Lung (tissue), 16 donors: Measurements from ENCODE around the gene UGDH. TPM values are rescaled to one million over a fixed set of nuclear protein-coding genes. Genes with fewer than 3 reads are reported as not detected.

Experiments used
- ATAC-seq: fragments of 200-7000 bp; cut with Tn5 transposase; one replicate; pipeline ENCODE4 v1.9.1; 2020; ENCODE audit warnings: moderate number of reproducible peaks; ENCODE audit not compliant: insufficient read depth, low FRiP score
- DNase-seq, 3 donors: peaks; one replicate each; pipeline ENCODE4 v3.0.0-alpha.2; 2013 to 2017
- H3K27ac ChIP-seq, 2 donors: one replicate each; pipeline ENCODE4 v1.5.1; 2013; ENCODE audit warnings: mild to moderate bottlenecking in 2 of 2, moderate library complexity in 2 of 2, control low read depth in 1 of 2, inconsistent platforms in 1 of 2, low read depth in 1 of 2, low read length in 1 of 2
- H3K27me3 ChIP-seq, 3 donors: one replicate each; pipeline ENCODE4 v1.5.1; 2013; ENCODE audit warnings: low read length in 2 of 3; ENCODE audit not compliant: control insufficient read depth in 3 of 3, insufficient read depth in 3 of 3
- H3K36me3 ChIP-seq, 4 donors: one replicate each; pipeline ENCODE4 v1.5.1; 2013; ENCODE audit warnings: low read length in 4 of 4, mild to moderate bottlenecking in 1 of 4, moderate library complexity in 1 of 4; ENCODE audit not compliant: control insufficient read depth in 4 of 4, insufficient read depth in 4 of 4
- H3K4me1 ChIP-seq, 5 donors: one replicate each; pipeline ENCODE4 v1.5.1; 2013; ENCODE audit warnings: low read length in 5 of 5, mild to moderate bottlenecking in 2 of 5, moderate library complexity in 1 of 5; ENCODE audit not compliant: control insufficient read depth in 5 of 5, insufficient read depth in 5 of 5
- H3K4me3 ChIP-seq: one replicate; pipeline ENCODE4 v1.5.1; 2013; ENCODE audit warnings: mild to moderate bottlenecking, control low read depth, moderate library complexity
- H3K9ac ChIP-seq, 2 donors: one replicate each; pipeline ENCODE4 v1.5.1; 2013; ENCODE audit warnings: low read length in 2 of 2, control low read depth in 1 of 2; ENCODE audit not compliant: insufficient read depth in 1 of 2
- H3K9me3 ChIP-seq, 4 donors: one replicate each; pipeline ENCODE4 v1.5.1; 2013; ENCODE audit warnings: low read length in 3 of 4, mild to moderate bottlenecking in 1 of 4, moderate library complexity in 1 of 4; ENCODE audit not compliant: control insufficient read depth in 4 of 4, insufficient read depth in 3 of 4
- CTCF ChIP-seq: IDR thresholded peaks from 2 replicates; pipeline ENCODE4 v1.5.1; 2012; ENCODE audit warnings: mild to moderate bottlenecking; ENCODE audit errors: control extremely low read depth, extremely low read depth
- WGBS, 2 donors: extraction: QIAGEN DNeasy Blood & Tissue Kit; methylation state at CpG; one replicate each; pipeline ENCODE4 v1.1.7; 2013; 5-methylcytosine and 5-hydroxymethylcytosine counted together
- long read RNA-seq, 5 donors: transcript quantifications; one replicate each; lab custom pipeline, GENCODE V29; 2026
- polyA plus RNA-seq, 2 donors: library from polyadenylated mRNA; stranded (reverse); fragments of 200-250 nt; gene quantifications; one replicate each; pipeline ENCODE4 v1.2.1, GENCODE V29; 2013
- total RNA-seq, 2 donors: library from RNA; depleted of rRNA in 1 of 2; stranded (reverse); fragments of >200 nt in 1 of 2; gene quantifications; one replicate each; pipeline ENCODE4 v1.2.1, GENCODE V29; 2014 to 2021
- donor health status: control.
- donor health status: control.
- donor health status: Bipolar disorder and iron deficiency.
- donor health status: healthy.
- donor health status: DM: yes; HTN: yes; CAD: no.

Gene UGDH
- total RNA-seq (10 to 100 TPM; 51.6 to 69.1 TPM), polyA plus RNA-seq (10 to 100 TPM; 13.4 to 21.5 TPM)
- long read RNA-seq, donor 1, transcript UGDH-201 (12 exons, 3,216 nt), result major isoform, 17 of 27 reads
- long read RNA-seq, donor 1, partial matches to known transcripts, result 9 of 27 reads
- long read RNA-seq, donor 1, other reads (novel, unspliced or antisense), result 0 of 27 reads
- long read RNA-seq, donor 2, partial matches to known transcripts, result 0 of 2 reads
- long read RNA-seq, donor 2, other reads (novel, unspliced or antisense), result 0 of 2 reads
- long read RNA-seq, donor 3, partial matches to known transcripts, result 0 of 4 reads
- long read RNA-seq, donor 3, other reads (novel, unspliced or antisense), result 0 of 4 reads
- long read RNA-seq, donor 4, partial matches to known transcripts, result 6 of 8 reads
- long read RNA-seq, donor 4, other reads (novel, unspliced or antisense), result 0 of 8 reads
- long read RNA-seq, donor 5, transcript UGDH-201 (12 exons, 3,216 nt), result major isoform, 7 of 84 reads
- long read RNA-seq, donor 5, partial matches to known transcripts, result 77 of 84 reads
- long read RNA-seq, donor 5, other reads (novel, unspliced or antisense), result 0 of 84 reads

- H3K27ac ChIP-seq, result peak within 1 kb of the TSS; percentile 93 to 95
- peak; percentile 97 for ATAC-seq
- peak; percentile 99 for DNase-seq
- TF ChIP-seq CTCF, result no peak
- H3K4me3 ChIP-seq, result peak within 1 kb of the TSS; percentile 63
- H3K36me3 ChIP-seq, result peaks cover 0 to 11% (median 3%) of the 10 kb centered on the region in 4 donors
- peaks cover 0 to 3% (median 0%) of the 10 kb centered on the region in 4 donors for H3K9me3 ChIP-seq
- no peaks in the 10 kb centered on the region for H3K27me3 ChIP-seq
- H3K4me1 ChIP-seq, result peaks cover 0 to 18% (median 4%) of the 10 kb centered on the region in 5 donors
- 0% methylated on average over 64 to 73 of the region's 73 CpGs for WGBS, 2 donors
- peak within 1 kb of the TSS; percentile 75 to 88 for H3K9ac ChIP-seq
These were observed at the start of gene UGDH for GRCh38 chr4:39527296-39528060. UGDH (minus strand) TSS chr4:39527439; CDS start chr4:39521512, 5,927 bp downstream.

GRCh38 chr4:39574946-39575345 is 47.7 kb upstream of the UGDH start:
- no peak for DNase-seq
- WGBS, 2 donors, result 94 to 95% methylated on average over 5 of the region's 5 CpGs
- no peak overlapping the region for H3K4me3 ChIP-seq
- H3K27me3 ChIP-seq, result no peaks in the 10 kb centered on the region
- no peaks in the 10 kb centered on the region for H3K9me3 ChIP-seq
- no peak overlapping the region for H3K9ac ChIP-seq
- H3K36me3 ChIP-seq, result peaks cover 0 to 4% (median 3%) of the 10 kb centered on the region in 4 donors
- no peak for ATAC-seq
- no peak overlapping the region for H3K27ac ChIP-seq
- TF ChIP-seq CTCF, result no peak
- H3K4me1 ChIP-seq, result peaks cover 0 to 2% (median 0%) of the 10 kb centered on the region in 5 donors

- H3K9me3 ChIP-seq, result no peaks in the 10 kb centered on the region
- DNase-seq (no peak), ATAC-seq (no peak)
- no peak overlapping the region for H3K9ac ChIP-seq
- peaks cover 0 to 4% (median under 1%) of the 10 kb centered on the region in 4 donors for H3K36me3 ChIP-seq
- no peak for TF ChIP-seq CTCF
- H3K4me1 ChIP-seq, result peaks cover 0 to 4% (median 0%) of the 10 kb centered on the region in 5 donors
- no peak overlapping the region for H3K27ac ChIP-seq
- H3K27me3 ChIP-seq, result no peaks in the 10 kb centered on the region
- H3K4me3 ChIP-seq, result no peak overlapping the region
- 88 to 92% methylated on average over 6 of the region's 6 CpGs for WGBS, 2 donors
These were observed 44.3 kb upstream of the UGDH start for GRCh38 chr4:39571504-39571903.
